ENCODE data around the gene DGAT2.
"Not testable (repeated sequence)": the region's sequence is repeated elsewhere in the genome, so short reads cannot be mapped to it uniquely, and the experiment has no call there.

DGAT2 gene

DNA sequence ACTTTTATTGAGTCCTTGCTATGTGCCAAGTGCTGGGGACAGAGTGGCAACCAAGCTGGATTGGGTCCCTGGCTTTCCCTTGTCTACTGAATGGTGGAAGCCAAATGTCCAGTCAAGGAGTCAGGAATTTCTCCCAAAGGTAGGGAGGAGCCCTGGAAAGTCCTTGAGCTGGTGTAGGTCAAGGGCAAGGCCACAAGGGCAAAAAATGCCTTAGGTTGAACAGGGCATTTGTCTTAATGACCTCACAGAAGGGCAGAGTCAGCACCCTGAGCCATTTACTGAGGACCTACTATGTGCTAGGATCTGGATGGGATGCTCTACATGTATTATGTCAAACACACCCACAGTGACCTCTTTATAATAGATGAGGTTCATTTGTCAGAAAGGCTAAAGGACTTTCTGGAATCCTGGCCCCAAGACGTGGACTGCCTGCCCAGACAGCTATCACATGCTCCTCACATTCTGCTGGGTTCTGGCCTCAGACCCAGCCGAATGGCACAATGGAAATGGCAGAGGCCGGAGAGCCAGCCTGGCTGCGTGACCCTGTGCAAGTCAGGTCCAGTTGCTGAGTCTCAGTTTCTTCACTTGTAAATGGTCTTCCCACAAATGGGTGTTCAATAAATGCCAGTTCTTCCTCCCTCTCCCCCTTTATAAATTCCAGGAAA, 33.3 kb upstream of the DGAT2 start:
- TF ChIP-seq, protein P1, sequence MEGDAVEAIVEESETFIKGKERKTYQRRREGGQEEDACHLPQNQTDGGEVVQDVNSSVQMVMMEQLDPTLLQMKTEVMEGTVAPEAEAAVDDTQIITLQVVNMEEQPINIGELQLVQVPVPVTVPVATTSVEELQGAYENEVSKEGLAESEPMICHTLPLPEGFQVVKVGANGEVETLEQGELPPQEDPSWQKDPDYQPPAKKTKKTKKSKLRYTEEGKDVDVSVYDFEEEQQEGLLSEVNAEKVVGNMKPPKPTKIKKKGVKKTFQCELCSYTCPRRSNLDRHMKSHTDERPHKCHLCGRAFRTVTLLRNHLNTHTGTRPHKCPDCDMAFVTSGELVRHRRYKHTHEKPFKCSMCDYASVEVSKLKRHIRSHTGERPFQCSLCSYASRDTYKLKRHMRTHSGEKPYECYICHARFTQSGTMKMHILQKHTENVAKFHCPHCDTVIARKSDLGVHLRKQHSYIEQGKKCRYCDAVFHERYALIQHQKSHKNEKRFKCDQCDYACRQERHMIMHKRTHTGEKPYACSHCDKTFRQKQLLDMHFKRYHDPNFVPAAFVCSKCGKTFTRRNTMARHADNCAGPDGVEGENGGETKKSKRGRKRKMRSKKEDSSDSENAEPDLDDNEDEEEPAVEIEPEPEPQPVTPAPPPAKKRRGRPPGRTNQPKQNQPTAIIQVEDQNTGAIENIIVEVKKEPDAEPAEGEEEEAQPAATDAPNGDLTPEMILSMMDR (IDR thresholded peaks at IDR 0.05; ENCODE audit: low read depth, low read length, missing control alignments), result no peak
- no peak overlapping the region for H3K4me3 ChIP-seq (ENCODE audit: low read depth, low read length)
- DNase-seq (ENCODE audit: low read depth), result no peak

DNA sequence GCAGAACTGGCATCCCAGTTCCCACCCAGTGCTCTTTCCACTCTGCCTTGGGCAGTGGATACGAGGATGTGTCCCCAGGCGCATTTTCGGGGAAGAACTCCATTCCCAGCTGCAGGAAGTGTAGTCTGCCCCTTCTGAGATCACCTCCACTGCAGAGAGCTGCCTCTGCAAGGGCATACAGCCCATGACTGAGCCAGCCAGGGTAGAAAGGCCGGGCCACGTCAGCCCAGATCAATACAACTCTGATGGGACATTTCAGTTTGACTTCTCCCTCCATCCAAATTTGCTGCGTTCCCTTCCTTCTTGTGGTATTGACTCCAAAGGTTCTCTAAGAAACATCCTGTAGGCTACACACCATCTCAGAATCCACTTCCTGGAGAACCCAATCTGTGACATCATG, 31.3 kb upstream of the DGAT2 start:
- TF ChIP-seq, protein P1 (IDR thresholded peaks at IDR 0.05; ENCODE audit: low read depth, low read length, missing control alignments), result no peak
- no peak overlapping the region for H3K4me3 ChIP-seq (ENCODE audit: low read depth, low read length)

DNA sequence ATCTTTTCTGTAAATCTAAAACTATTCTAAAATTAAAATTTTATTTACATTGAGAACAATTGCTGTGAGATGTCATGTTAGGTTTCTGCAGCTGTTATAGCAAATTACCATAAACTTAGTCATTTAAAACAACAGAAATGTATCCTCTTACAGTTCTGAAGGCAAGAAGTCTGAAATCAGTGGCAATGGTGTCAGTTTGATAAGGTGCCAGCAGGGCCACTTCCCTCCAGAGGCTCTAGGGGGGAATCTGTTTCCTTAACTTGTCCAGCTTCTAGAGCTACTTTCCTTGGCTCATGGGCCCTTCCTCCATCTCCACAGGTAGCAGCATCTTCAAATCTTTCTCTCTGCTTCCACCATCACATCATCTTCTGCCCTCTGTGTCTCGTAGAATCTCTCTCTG, 27.9 kb upstream of the DGAT2 start:
- TF ChIP-seq, protein P1 (IDR thresholded peaks at IDR 0.05; ENCODE audit: low read depth, low read length, missing control alignments), result no peak
- no peak overlapping the region for H3K4me3 ChIP-seq (ENCODE audit: low read depth, low read length)
- DNase-seq (ENCODE audit: low read depth), result no peak

More for the DNA sequence above, 31.3 kb upstream of the DGAT2 start:
- DNase-seq (ENCODE audit: low read depth), result no peak

DNA sequence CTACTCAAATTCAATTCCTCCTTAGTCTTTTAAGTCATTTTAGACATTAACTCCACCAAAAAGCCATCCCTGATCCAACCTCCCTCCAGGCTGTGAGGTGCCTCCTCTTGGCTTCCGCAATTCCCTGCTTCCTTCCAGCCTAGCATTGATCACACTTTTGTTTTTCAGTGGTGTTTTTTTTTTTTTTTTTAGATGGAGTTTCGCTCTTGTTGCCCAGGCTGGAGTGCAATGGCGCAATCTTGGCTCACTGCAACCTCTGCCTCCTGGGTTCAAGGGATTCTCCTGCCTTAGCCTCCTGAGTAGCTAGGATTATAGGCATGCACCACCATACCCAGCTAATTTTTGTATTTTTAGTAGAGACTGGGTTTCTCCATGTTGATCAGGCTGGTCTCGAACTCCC, 25.4 kb upstream of the DGAT2 start:
- not testable (repeated sequence) for DNase-seq (ENCODE audit: low read depth)

DNA sequence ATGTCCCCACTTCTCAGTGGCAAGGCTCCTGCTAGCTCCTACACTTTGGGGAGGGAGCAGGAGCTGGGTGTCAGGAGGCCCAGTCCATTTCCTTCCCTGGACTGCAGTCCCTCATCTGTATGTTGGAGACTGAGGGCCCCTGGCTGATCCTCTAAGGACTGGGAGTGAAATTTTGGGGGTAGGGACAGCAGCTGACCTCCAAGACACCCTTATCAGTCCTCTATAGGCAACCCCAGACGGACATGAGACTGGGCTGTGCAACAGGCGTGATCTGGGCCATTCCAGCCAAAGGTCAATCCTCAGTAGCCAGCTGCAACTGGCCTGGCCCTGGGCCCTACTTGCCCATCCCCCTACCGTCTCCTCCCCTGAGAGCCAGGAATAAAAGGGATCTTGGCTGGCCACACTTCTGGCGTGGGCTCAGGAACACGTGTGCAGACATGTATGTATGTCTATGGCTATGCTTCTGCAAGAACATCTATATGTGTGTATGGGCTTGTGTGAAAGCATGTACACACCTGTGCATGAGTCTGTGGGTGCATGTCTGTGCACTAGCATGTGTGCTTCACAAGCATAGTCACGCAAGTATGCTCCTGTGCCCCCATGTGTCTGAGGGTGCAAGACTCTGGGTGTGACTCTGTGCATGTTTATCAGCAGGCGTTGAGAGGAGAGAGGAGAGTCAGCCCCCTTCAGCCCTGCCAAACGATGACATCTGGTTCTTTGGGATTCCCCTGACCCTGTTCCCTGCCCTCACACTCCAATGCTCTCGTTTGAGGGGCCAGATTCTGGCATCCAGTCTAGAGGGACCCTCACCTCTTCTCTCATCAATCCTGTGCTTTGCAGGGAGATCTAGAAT, 24.6 kb upstream of the DGAT2 start:
- TF ChIP-seq, protein P1 (IDR thresholded peaks at IDR 0.05; ENCODE audit: low read depth, low read length, missing control alignments), result no peak
- no peak overlapping the region for H3K4me3 ChIP-seq (ENCODE audit: low read depth, low read length)
- DNase-seq (ENCODE audit: low read depth), result no peak

More for the DNA sequence above, 25.4 kb upstream of the DGAT2 start:
- H3K4me3 ChIP-seq (ENCODE audit: low read depth, low read length), result not testable (repeated sequence)

DNA sequence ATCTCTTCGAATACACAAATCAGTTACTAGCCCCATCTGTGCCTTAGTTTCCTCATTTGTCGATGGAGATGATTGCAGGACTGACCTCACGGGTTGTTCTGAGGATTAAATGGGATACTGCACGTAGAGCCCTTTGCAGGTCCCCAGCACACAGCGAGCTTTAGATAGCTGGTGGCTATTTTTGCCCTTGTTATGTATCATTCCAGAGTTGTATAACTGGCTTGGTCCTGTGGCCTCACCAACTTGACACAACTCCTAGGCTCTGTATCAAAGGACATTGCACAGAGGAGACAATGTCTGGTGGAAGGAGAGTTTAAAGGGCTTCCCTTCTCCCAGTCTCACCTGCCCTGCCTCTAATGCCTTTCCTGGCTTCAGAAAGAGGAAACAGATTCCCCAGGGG, 22.8 kb upstream of the DGAT2 start:
- TF ChIP-seq, protein P1 (IDR thresholded peaks at IDR 0.05; ENCODE audit: low read depth, low read length, missing control alignments), result no peak
- no peak overlapping the region for H3K4me3 ChIP-seq (ENCODE audit: low read depth, low read length)
- DNase-seq (ENCODE audit: low read depth), result no peak

DNA sequence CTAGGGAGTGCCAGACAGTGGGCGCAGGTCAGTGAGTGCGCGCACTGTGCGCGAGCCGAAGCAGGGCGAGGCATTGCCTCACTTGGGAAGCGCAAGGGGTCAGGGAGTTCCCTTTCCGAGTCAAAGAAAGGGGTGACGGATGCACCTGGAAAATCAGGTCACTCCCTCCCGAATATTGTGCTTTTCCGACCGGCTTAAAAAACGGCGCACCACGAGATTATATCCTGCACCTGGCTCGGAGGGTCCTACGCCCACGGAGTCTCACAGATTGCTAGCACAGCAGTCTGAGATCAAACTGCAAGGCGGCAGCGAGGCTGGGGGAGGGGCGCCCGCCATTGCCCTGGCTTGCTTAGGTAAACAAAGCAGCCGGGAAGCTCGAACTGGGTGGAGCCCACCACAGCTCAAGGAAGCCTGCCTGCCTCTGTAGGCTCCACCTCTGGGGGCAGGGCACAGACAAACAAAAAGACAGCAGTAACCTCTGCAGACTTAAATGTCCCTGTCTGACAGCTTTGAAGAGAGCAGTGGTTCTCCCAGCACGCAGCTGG, 19.8 kb upstream of the DGAT2 start:
- not testable (repeated sequence) for H3K4me3 ChIP-seq (ENCODE audit: low read depth, low read length); DNase-seq (ENCODE audit: low read depth)

DNA sequence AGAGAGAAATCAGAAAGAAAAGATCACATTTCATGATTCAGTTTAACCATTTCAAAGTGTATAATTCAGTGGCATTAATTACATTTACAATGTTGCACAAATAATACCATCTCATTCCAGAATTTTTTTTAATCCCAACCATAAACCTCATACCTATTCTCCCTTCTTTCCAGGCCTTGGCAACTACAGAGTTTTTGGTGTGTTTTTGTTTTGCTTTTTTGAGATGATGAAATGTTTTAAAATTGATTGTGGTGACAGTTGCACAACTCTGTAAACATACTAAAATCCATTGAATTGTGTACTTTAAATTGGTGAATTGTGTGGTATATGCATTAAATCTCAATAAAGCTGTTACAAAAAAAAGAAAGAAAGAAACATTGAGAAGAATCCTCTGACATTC, 13.6 kb upstream of the DGAT2 start:
- H3K4me3 ChIP-seq (ENCODE audit: low read depth, low read length); DNase-seq (ENCODE audit: low read depth): not testable (repeated sequence)

Measured in GM12864 (cell line).